D721Med (cell line): ENCODE data around the gene TACR2.

ENCODE experiments used
- DNase-seq: peaks from one replicate; pipeline ENCODE4 v3.0.0; 2011; ENCODE audit warnings: low spot score; ENCODE audit not compliant: insufficient read length
- FAIRE-seq: peaks from 2 replicates; lab custom pipeline; 2011; peaks lifted over from hg19 to GRCh38; lab: Jason Lieb, UNC
- CTCF ChIP-seq: IDR thresholded peaks from 2 replicates; pipeline ENCODE4 v1.5.1; 2012; ENCODE audit warnings: mild to moderate bottlenecking, control low read depth; ENCODE audit not compliant: insufficient read depth; ENCODE audit errors: missing control alignments

TACR2 gene

GRCh38 chr10:69364232-69364940, 52.3 kb downstream of the TACR2 start:
- no peak for TF ChIP-seq CTCF
- FAIRE-seq: peak; percentile 55
- DNase-seq: no peak

DNA sequence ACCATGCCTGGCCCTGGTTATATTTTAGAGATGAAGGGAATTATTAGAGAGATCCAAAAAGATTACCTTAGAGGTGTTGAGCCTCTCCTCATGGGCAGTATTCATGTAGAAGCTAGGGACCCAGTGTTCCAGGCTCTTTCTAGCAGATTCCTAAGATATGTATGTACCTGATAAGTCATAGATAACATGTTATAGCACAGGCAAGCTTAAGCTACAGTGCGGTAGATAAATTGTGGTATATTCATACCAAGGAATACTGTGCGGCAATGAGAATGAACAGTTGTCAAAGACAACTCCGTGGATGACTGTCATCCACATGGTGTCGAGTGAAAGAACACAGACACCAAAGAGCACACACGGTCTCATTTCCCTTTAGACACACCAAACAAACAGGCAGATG, 53.1 kb downstream of the TACR2 start:
- no peak for TF ChIP-seq CTCF
- FAIRE-seq (no peak), DNase-seq (no peak)

GRCh38 chr10:69362471-69362954, 54.2 kb downstream of the TACR2 start:
- TF ChIP-seq CTCF: no peak
- DNase-seq: peak; percentile 81

GRCh38 chr10:69361303-69361614, 55.5 kb downstream of the TACR2 start:
- no peak for TF ChIP-seq CTCF
- FAIRE-seq: no peak
- no peak for DNase-seq

More at GRCh38 chr10:69362471-69362954, 54.2 kb downstream of the TACR2 start:
- no peak for FAIRE-seq

DNA sequence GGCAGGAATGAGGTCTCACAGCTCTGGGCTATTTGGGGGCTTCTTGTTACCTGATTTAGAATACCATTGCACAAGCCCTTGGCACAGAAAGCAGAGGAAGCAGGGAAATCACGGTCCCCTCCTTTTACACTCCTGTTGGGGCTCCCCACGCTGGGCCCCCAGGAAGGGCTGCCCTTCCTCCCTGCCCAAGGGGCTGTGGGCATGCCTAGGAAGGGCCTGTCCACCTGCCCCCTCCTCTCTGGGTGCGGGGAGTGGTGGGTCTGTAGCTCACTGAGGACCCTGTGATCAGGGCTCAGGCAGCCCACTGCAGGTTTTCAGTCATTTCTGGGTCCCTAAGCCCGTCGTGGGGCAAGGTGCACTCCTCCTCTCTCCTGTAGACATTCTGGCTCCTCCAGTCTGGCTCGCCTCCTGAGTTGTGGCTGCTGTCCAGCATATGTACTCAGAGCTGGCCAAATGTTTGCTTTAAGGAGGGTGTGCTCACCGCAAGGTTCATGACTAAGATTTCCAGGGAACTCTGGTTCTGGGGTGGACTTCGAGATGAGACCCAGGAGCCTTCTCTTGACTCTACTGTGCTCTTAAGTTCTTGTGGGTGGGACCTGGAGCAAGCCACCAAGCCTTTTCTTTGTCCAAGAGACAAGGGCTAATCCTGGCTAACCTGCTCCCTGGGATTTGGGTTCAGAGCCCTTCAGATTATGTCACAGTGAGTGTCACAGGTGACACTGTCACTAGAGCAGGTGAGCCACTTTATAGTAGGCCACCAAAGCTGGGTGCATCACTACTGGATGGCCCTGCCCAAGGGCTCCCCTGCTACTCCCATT, 56.0 kb downstream of the TACR2 start:
- DNase-seq (no peak), FAIRE-seq (no peak)
- TF ChIP-seq CTCF: no peak

DNA sequence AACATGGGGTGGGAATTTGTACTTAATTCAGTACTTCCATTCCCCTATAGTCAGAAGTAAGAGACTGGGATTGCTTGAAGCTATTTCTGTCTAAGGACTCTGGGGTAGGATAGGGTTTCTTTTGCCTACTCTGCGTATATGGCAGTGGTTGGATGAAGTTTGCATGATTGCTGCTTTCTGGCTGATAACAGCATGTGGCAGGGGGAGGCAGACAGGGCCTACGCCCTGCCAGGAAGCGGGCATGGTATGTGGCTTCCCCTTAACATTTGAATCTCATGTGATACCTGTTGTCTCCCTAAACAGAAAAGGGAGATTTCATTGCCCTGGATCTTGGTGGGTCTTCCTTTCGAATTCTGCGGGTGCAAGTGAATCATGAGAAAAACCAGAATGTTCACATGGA, 57.1 kb downstream of the TACR2 start:
- DNase-seq (no peak), FAIRE-seq (no peak)
- TF ChIP-seq CTCF: no peak

GRCh38 chr10:69359148-69359547, 57.6 kb downstream of the TACR2 start:
- DNase-seq (no peak), FAIRE-seq (no peak)
- TF ChIP-seq CTCF: no peak
